DOHH2 (cell line): ENCODE data around the gene GRK2.

Experiments
- H3F3A ChIP-seq: fragments of 200-600 bp; sonication (generic), shearing (Covaris generic); 2 replicates; pipeline ENCODE4 v1.6.0; 2016; ENCODE audit warnings: antibody characterized with exemption, mild to moderate bottlenecking; ENCODE audit not compliant: control insufficient read depth, insufficient read depth
- H3K27ac ChIP-seq: fragments of 200-600 bp; sonication (generic); 2 replicates; pipeline ENCODE4 v1.5.1; 2014; ENCODE audit warnings: low read depth, mild to moderate bottlenecking, low read length, moderate library complexity
- H3K27me3 ChIP-seq: fragments of 200-600 bp; sonication (generic); 2 replicates; pipeline ENCODE4 v1.6.1; 2014; ENCODE audit warnings: mild to moderate bottlenecking, low read length, mixed read lengths; ENCODE audit not compliant: control insufficient read depth
- H3K36me3 ChIP-seq: fragments of 200-600 bp; sonication (generic); 2 replicates; pipeline ENCODE4 v1.6.1; 2014; ENCODE audit warnings: mild to moderate bottlenecking, low read length, moderate library complexity, mixed read lengths; ENCODE audit not compliant: control insufficient read depth
- H3K4me1 ChIP-seq: fragments of 200-600 bp; sonication (generic); 2 replicates; pipeline ENCODE4 v1.6.1; 2014; ENCODE audit warnings: mild to moderate bottlenecking, low read length, mixed read lengths; ENCODE audit not compliant: control insufficient read depth
- H3K4me2 ChIP-seq: fragments of 200-600 bp; sonication (generic); 2 replicates; pipeline ENCODE4 v1.6.0; 2014; ENCODE audit warnings: mild to moderate bottlenecking, low read length, moderate library complexity
- H3K4me3 ChIP-seq: fragments of 200-600 bp; sonication (generic); 2 replicates; pipeline ENCODE4 v1.5.1; 2014; ENCODE audit warnings: mild to moderate bottlenecking, low read length, mixed read lengths
- H3K79me2 ChIP-seq: fragments of 200-600 bp; sonication (generic); 2 replicates; pipeline ENCODE4 v1.6.1; 2014; ENCODE audit warnings: mild to moderate bottlenecking, low read length, mixed read lengths; ENCODE audit not compliant: control insufficient read depth
- H3K9me2 ChIP-seq: fragments of 200-600 bp; sonication (generic); replicated peaks from 2 replicates; pipeline ENCODE4 v1.6.1; 2014; ENCODE audit warnings: mild to moderate bottlenecking, low read length, mixed read lengths; ENCODE audit not compliant: control insufficient read depth
- H3K9me3 ChIP-seq: fragments of 200-600 bp; sonication (generic); 2 replicates; pipeline ENCODE4 v1.6.1; 2014; ENCODE audit warnings: antibody characterized with exemption, low read length, mixed read lengths; ENCODE audit not compliant: control insufficient read depth, insufficient read depth
- H4K20me1 ChIP-seq: fragments of 200-600 bp; sonication (generic); 2 replicates; pipeline ENCODE4 v1.6.0; 2014; ENCODE audit warnings: low read depth, mild to moderate bottlenecking, antibody characterized with exemption, low read length, moderate library complexity; ENCODE audit not compliant: control insufficient read depth, insufficient read depth
- EZH2phosphoT487 ChIP-seq: fragments of 200-600 bp; sonication (generic); IDR thresholded peaks from 2 replicates; pipeline ENCODE4 v1.6.1; 2017; ENCODE audit warnings: borderline replicate concordance, mild to moderate bottlenecking, antibody characterized with exemption, low read length, moderate library complexity, mixed read lengths
- TF ChIP-seq, protein P1 (sequence below): fragments of 200-600 bp; sonication (generic); IDR thresholded peaks from one replicate; pipeline ENCODE4 v1.5.1; 2014; ENCODE audit warnings: antibody characterized with exemption, mild to moderate bottlenecking, low read depth, low read length; ENCODE audit not compliant: poor library complexity, severe bottlenecking

GRK2 gene

DNA sequence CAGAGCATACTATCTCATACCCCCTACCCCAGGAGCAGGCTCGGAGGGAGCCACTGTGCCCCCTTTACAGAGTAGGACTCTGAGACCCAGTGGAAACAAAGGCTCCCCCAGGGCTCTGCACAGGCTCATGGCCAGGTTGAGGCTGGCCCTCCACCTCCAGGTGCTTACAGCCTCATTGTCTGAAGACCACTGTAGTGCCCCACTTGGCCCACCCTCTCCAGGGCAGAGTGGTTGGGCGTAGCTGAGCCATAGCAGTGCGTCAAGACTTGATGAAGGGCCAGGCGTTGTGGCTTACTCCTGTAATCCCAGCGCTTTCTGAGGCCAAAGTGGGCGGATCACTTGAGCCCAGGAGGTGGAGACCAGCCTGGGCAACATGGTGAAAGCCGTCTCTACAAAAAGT lies 24.5 kb downstream of the GRK2 start:
- no peaks in the 10 kb centered on the region for H3K9me2 ChIP-seq
- TF ChIP-seq EZH2phosphoT487 = no peak
- TF ChIP-seq, protein P1, sequence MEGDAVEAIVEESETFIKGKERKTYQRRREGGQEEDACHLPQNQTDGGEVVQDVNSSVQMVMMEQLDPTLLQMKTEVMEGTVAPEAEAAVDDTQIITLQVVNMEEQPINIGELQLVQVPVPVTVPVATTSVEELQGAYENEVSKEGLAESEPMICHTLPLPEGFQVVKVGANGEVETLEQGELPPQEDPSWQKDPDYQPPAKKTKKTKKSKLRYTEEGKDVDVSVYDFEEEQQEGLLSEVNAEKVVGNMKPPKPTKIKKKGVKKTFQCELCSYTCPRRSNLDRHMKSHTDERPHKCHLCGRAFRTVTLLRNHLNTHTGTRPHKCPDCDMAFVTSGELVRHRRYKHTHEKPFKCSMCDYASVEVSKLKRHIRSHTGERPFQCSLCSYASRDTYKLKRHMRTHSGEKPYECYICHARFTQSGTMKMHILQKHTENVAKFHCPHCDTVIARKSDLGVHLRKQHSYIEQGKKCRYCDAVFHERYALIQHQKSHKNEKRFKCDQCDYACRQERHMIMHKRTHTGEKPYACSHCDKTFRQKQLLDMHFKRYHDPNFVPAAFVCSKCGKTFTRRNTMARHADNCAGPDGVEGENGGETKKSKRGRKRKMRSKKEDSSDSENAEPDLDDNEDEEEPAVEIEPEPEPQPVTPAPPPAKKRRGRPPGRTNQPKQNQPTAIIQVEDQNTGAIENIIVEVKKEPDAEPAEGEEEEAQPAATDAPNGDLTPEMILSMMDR = no peak
- peaks cover 47% of the 10 kb centered on the region for H3K79me2 ChIP-seq
- no peak overlapping the region for H3K27ac ChIP-seq
- H3K4me1 ChIP-seq = peaks cover 46% of the 10 kb centered on the region
- H4K20me1 ChIP-seq = no peaks in the 10 kb centered on the region
- H3F3A ChIP-seq = peaks cover 23% of the 10 kb centered on the region
- H3K4me2 ChIP-seq = peak overlapping the region; percentile 99
- peaks cover 85% of the 10 kb centered on the region for H3K36me3 ChIP-seq
- H3K4me3 ChIP-seq = no peak overlapping the region
- peaks cover 16% of the 10 kb centered on the region for H3K9me3 ChIP-seq
- no peaks in the 10 kb centered on the region for H3K27me3 ChIP-seq

GRCh38 chr11:67291481-67292381 lies 25.5 kb downstream of the GRK2 start:
- H3K4me2 ChIP-seq = no peak overlapping the region

GRCh38 chr11:67292671-67293070 lies 26.4 kb downstream of the GRK2 start:
- Histone ChIP-seq H3K4me1 (peaks cover 27% of the 10 kb centered on the region), H3K79me2 (peaks cover 56% of the 10 kb centered on the region), H3K27ac (no peak overlapping the region), H3K36me3 (peaks cover 77% of the 10 kb centered on the region), H3K9me2 (no peaks in the 10 kb centered on the region), H3K27me3 (no peaks in the 10 kb centered on the region), H4K20me1 (no peaks in the 10 kb centered on the region), H3K4me2 (no peak overlapping the region), H3K9me3 (peaks cover 23% of the 10 kb centered on the region), H3F3A (peaks cover 9% of the 10 kb centered on the region), H3K4me3 (no peak overlapping the region)
- TF ChIP-seq, protein P1 = no peak
- TF ChIP-seq EZH2phosphoT487 = no peak

More at GRCh38 chr11:67291481-67292381, 25.5 kb downstream of the GRK2 start:
- Histone ChIP-seq H3K4me3 (no peak overlapping the region), H3K27ac (no peak overlapping the region), H3F3A (peaks cover 18% of the 10 kb centered on the region), H3K9me2 (no peaks in the 10 kb centered on the region), H3K27me3 (no peaks in the 10 kb centered on the region), H3K79me2 (peaks cover 56% of the 10 kb centered on the region), H3K4me1 (peaks cover 37% of the 10 kb centered on the region), H4K20me1 (no peaks in the 10 kb centered on the region), H3K9me3 (peaks cover 23% of the 10 kb centered on the region), H3K36me3 (peaks cover 85% of the 10 kb centered on the region)
- TF ChIP-seq, protein P1 = no peak
- no peak for TF ChIP-seq EZH2phosphoT487
